Measurements from ENCODE around the gene TEX29.

GRCh38 chr13:111318386-111318785 is 2.1 kb upstream of the TEX29 start:
- no peak for TF ChIP-seq CTCF (IDR thresholded peaks at IDR 0.05 in 2 of 3, conservative IDR thresholded peaks at IDR 0.05 in 1 of 3; ENCODE audit: insufficient read depth in 2 of 3, low read depth in 1 of 3, low read length in 3 of 3)
- TF ChIP-seq ATF3 (IDR thresholded peaks at IDR 0.05): no peak
- TF ChIP-seq ATF3 (CRISPR knock-in tag; conservative IDR thresholded peaks at IDR 0.05): no peak
- TF ChIP-seq KLF6 (CRISPR knock-in tag; IDR thresholded peaks at IDR 0.05; ENCODE audit: borderline replicate concordance): no peak
- TF ChIP-seq EZH2 (IDR thresholded peaks at IDR 0.05; ENCODE audit: borderline replicate concordance, low read depth, low read length): no peak
- TF ChIP-seq POLR2AphosphoS5 (IDR thresholded peaks at IDR 0.05; ENCODE audit: control insufficient read depth, insufficient read depth, low read depth, low read length): no peak

Data from K562 (cell line).